Sigmoid colon (tissue), 7 donors: ENCODE results near the gene PNKD. TPM values are rescaled to one million over a fixed set of nuclear protein-coding genes. Genes with fewer than 3 reads are reported as not detected.

Experiments used
- DNase-seq: peaks from one replicate; pipeline ENCODE4 v3.0.0-alpha.2; 2019
- H3K27ac ChIP-seq, 4 donors: fragments of 200-600 bp; sonication (generic); one replicate each; pipeline ENCODE4 v1.5.1; 2016 to 2019; ENCODE audit warnings: mild to moderate bottlenecking in 1 of 4
- H3K27me3 ChIP-seq, 3 donors: fragments of 200-600 bp; sonication (generic); one replicate each; pipeline ENCODE4 v1.5.1; 2019; ENCODE audit warnings: mild to moderate bottlenecking in 1 of 3
- H3K36me3 ChIP-seq, 4 donors: fragments of 200-600 bp; sonication (generic); one replicate each; pipeline ENCODE4 v1.5.1; 2016 to 2019
- H3K4me1 ChIP-seq, 4 donors: fragments of 200-600 bp; sonication (generic); one replicate each; pipeline ENCODE4 v1.5.1; 2017 to 2019
- H3K4me3 ChIP-seq, 4 donors: fragments of 200-600 bp; sonication (generic); one replicate each; pipeline ENCODE4 v1.5.1; 2017 to 2019; ENCODE audit warnings: mild to moderate bottlenecking in 2 of 4, moderate library complexity in 1 of 4
- H3K9me3 ChIP-seq, 4 donors: fragments of 200-600 bp in 3 of 4; sonication (generic) in 3 of 4; one replicate each; pipeline versions ENCODE4 v1.5.1 to v1.6.1; 2013 to 2019
- EP300 ChIP-seq, 4 donors: sonication (generic); formaldehyde crosslinking; IDR thresholded peaks; one replicate each; pipeline ENCODE4 v1.6.1; 2017; ENCODE audit warnings: antibody characterized with exemption in 4 of 4
- POLR2A ChIP-seq, 2 donors: fragments of 450-650 bp; IDR thresholded peaks; one replicate each; pipeline ENCODE4 v1.6.1; 2016; ENCODE audit warnings: antibody characterized with exemption in 2 of 2, mild to moderate bottlenecking in 2 of 2, moderate library complexity in 2 of 2
- POLR2AphosphoS5 ChIP-seq, 4 donors: sonication (generic); formaldehyde crosslinking; IDR thresholded peaks; one replicate each; pipeline ENCODE4 v1.6.1; 2017; ENCODE audit warnings: antibody characterized with exemption in 4 of 4
- WGBS, 2 donors: extraction: QIAGEN DNeasy Blood & Tissue Kit; methylation state at CpG; one replicate each; pipeline ENCODE4 v1.1.7; 2013; 5-methylcytosine and 5-hydroxymethylcytosine counted together
- intact Hi-C: fragments of 100-400 bp; cut with DNase I; formaldehyde crosslinking; loops from one replicate; pipeline ENCODE4 v1.15.1; 2023
- polyA plus RNA-seq, 3 donors: library from polyadenylated mRNA; stranded (reverse); fragments of 200-250 nt; gene quantifications; one replicate each; pipeline ENCODE4 v1.2.3, GENCODE V29; 2013
- total RNA-seq, 4 donors: library from RNA; depleted of rRNA; stranded (reverse); fragments of >200 nt; gene quantifications; one replicate each; pipeline ENCODE4 v1.1.0, GENCODE V29; 2016
- TF ChIP-seq, protein P1 (sequence below), 4 experiments: fragments of 450-650 bp in 3 of 4; fragments of 200-600 bp in 1 of 4; IDR thresholded peaks; one replicate each; pipeline ENCODE4 v1.5.1; 2016 to 2019; ENCODE audit warnings: antibody characterized with exemption in 4 of 4, mild to moderate bottlenecking in 3 of 4, moderate library complexity in 2 of 4
- donor health status: healthy with polysubstance abuse.
- donor health status: Bipolar disorder and iron deficiency.
- donor health status: healthy.

Gene PNKD
- total and polyA plus RNA-seq, 7 donors: 46.8 to 199 (median 95.1) TPM

DNA sequence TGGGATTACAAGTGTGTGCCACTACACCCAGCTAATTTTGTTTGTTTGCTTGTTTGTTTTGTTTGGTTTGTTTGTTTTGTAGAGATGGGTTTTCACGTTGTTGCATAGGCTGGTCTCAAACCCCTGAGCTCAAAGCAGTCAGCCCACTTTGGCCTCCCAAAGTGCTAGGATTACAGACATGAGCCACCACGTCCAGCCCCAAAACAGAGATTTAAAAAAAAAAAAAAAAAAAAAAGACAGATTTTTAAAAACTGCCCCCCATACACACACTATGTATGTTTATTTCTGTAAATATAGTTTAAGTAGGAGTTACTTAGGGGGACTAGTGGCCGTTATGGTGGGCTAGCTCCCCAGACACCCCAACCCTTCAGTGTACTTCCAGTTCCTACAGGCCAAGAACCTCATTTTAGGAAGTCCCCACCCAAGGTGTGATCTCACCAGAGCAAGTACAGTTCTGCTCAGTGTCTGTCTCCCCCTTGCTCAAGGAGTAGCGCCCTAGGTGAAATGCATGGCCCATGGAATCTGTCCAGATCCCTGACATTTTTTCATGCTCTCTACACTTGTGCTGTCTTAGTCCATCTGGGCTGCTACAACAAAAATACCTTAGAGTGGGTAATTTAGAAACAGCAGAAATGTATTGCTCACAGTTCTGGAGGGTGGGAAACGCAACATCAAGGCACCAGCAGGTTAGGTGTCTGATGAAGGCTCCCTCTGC is 23.6 kb downstream of the PNKD start:
- Histone ChIP-seq H3K27me3 (no peaks in the 10 kb centered on the region), H3K4me1 (peaks cover 0 to 41% (median 36%) of the 10 kb centered on the region in 4 donors), H3K4me3 (no peak overlapping the region), H3K9me3 (no peaks in the 10 kb centered on the region), H3K27ac (peak overlapping the region in 1 of 4 donors; percentile 91), H3K36me3 (no peaks in the 10 kb centered on the region)
- 50 to 67% methylated on average over 5 of the region's 5 CpGs for WGBS, 2 donors
- TF ChIP-seq EP300 (IDR thresholded peaks at IDR 0.05): no peak
- no peak for TF ChIP-seq POLR2A (IDR thresholded peaks at IDR 0.05)
- TF ChIP-seq, protein P1, sequence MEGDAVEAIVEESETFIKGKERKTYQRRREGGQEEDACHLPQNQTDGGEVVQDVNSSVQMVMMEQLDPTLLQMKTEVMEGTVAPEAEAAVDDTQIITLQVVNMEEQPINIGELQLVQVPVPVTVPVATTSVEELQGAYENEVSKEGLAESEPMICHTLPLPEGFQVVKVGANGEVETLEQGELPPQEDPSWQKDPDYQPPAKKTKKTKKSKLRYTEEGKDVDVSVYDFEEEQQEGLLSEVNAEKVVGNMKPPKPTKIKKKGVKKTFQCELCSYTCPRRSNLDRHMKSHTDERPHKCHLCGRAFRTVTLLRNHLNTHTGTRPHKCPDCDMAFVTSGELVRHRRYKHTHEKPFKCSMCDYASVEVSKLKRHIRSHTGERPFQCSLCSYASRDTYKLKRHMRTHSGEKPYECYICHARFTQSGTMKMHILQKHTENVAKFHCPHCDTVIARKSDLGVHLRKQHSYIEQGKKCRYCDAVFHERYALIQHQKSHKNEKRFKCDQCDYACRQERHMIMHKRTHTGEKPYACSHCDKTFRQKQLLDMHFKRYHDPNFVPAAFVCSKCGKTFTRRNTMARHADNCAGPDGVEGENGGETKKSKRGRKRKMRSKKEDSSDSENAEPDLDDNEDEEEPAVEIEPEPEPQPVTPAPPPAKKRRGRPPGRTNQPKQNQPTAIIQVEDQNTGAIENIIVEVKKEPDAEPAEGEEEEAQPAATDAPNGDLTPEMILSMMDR (IDR thresholded peaks at IDR 0.05): no peak
- no peak for DNase-seq
- intact Hi-C loops: loop anchor here (2.0 to 10.0 kb wide), 5 partner anchors 73 to 351 kb away; partner anchors contain the start of genes CNOT9 and USP37

DNA sequence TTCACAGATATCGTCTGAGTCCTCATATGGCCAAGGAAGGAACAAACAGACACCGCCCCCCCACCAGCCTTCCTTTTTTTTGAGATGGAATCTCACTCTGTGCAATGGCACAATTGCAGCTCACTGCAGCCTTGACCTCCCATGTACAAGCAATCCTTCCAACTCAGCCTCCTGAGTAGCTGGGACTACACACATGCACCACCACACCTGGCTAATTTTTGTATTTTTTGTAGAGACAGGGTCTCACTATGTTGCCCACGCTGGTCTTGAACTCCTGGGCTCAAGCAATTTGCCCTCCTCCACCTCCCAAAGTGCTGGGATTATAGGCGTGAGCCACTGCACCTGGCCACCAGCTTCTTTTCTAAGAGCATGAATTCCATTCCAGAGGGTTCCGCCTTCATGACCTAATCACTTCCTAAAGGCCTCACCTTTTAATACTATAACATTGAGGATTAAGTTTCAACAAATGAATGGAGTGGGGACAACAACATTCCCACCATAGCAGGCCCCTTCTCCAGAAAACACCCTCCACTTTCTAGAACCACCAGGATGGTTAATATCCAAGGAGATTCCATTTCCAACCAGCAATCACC is 24.2 kb downstream of the PNKD start:
- H3K9me3 ChIP-seq: no peaks in the 10 kb centered on the region
- no peak overlapping the region for H3K4me3 ChIP-seq
- DNase-seq: no peak
- 53 to 79% methylated on average over 5 of the region's 5 CpGs for WGBS, 2 donors
- TF ChIP-seq, protein P1 (IDR thresholded peaks at IDR 0.05): no peak
- TF ChIP-seq EP300 (IDR thresholded peaks at IDR 0.05) (no peak), POLR2AphosphoS5 (IDR thresholded peaks at IDR 0.05) (no peak), POLR2A (IDR thresholded peaks at IDR 0.05) (no peak)
- intact Hi-C loops: loop anchor here (5.0 to 10.0 kb wide), 4 partner anchors 73 to 350 kb away; partner anchors contain the start of genes CNOT9 and USP37
- H3K4me1 ChIP-seq: peaks cover 0 to 34% (median 29%) of the 10 kb centered on the region in 4 donors
- no peaks in the 10 kb centered on the region for H3K36me3 ChIP-seq
- H3K27me3 ChIP-seq: no peaks in the 10 kb centered on the region
- H3K27ac ChIP-seq: no peak overlapping the region

DNA sequence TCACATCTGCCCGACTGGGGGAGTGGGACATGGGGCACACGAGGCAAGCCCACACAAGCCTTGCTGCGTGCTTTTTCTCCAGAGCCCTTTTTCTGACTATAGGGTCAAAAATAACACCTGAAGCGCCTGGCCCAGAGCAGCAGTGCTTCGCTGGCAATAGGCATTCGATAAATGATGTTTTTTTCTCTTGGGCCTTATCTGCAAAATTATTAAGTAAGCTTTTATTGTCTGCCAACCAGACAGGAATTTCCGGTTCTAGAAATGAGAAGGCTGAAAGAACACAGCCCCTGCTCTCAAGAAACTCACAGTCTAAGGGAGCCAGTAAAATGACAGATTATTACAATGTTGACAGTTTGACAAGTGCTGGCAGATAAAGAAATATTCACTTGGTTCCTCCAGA is 24.7 kb downstream of the PNKD start:
- Histone ChIP-seq H3K27me3 (no peaks in the 10 kb centered on the region), H3K27ac (no peak overlapping the region), H3K36me3 (no peaks in the 10 kb centered on the region), H3K4me1 (peaks cover 0 to 29% (median 24%) of the 10 kb centered on the region in 4 donors), H3K4me3 (no peak overlapping the region), H3K9me3 (no peaks in the 10 kb centered on the region)
- intact Hi-C loops: loop anchor here (10.0 kb wide), 1 partner anchor 350 kb away; no protein-coding TSS in a partner anchor
- WGBS, 2 donors: 22 to 74% methylated on average over 7 of the region's 7 CpGs
- no peak for DNase-seq
- TF ChIP-seq POLR2AphosphoS5 (IDR thresholded peaks at IDR 0.05) (no peak), POLR2A (IDR thresholded peaks at IDR 0.05) (no peak), EP300 (IDR thresholded peaks at IDR 0.05) (no peak)
- TF ChIP-seq, protein P1 (IDR thresholded peaks at IDR 0.05): no peak

DNA sequence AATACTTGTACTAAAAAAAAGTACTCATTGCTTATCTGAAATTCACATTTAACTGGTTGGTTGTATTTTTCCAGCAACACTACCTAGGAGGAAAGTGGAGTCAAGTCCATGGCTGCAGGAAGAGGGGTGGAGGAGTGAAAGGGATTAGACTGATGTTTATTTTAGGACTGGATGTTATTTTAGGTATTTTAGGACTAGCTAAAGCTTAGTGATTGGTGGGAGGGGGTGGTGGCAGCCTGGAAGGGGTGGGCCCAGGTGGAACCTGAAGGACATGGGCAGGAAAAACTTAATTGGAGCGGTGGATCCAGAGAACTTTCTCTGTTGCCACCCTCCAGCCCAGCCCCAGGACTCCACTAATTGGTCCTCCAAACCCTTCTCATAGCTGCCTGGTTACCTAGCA is 25.9 kb downstream of the PNKD start:
- H3K27me3 ChIP-seq: no peaks in the 10 kb centered on the region
- no peaks in the 10 kb centered on the region for H3K9me3 ChIP-seq
- H3K4me3 ChIP-seq: no peak overlapping the region
- no peak overlapping the region for H3K27ac ChIP-seq
- DNase-seq: no peak
- intact Hi-C loops: loop anchor here (10.0 kb wide), 1 partner anchor 349 kb away; no protein-coding TSS in a partner anchor
- TF ChIP-seq EP300 (IDR thresholded peaks at IDR 0.05) (no peak), POLR2A (IDR thresholded peaks at IDR 0.05) (no peak), POLR2AphosphoS5 (IDR thresholded peaks at IDR 0.05) (no peak)
- TF ChIP-seq, protein P1 (IDR thresholded peaks at IDR 0.05): no peak
- no peaks in the 10 kb centered on the region for H3K36me3 ChIP-seq
- peaks cover 0 to 18% (median 12%) of the 10 kb centered on the region in 4 donors for H3K4me1 ChIP-seq
- 92 to 100% methylated on average over 1 of the region's 1 CpG for WGBS, 2 donors
